HEK293 (cell line): ENCODE results near the gene BRCC3.
"Not testable (repeated sequence)": the region's sequence is repeated elsewhere in the genome, so short reads cannot be mapped to it uniquely, and the experiment has no call there.

Experiments
- CTCF ChIA-PET: fragments of 350-600 bp; formaldehyde crosslinking; extraction: SDS; loops from one replicate; lab custom pipeline; 2021; ENCODE audit warnings: antibody characterized with exemption; lab: Yijun Ruan, JAX
- POLR2A ChIA-PET: fragments of 300-600 bp; formaldehyde crosslinking; extraction: SDS; loops from one replicate; lab custom pipeline; 2020; ENCODE audit warnings: antibody characterized with exemption, inconsistent platforms; lab: Yijun Ruan, JAX
- H3K27ac ChIP-seq: fragments of 200-500 bp; sonication (Bioruptor generic); 2 replicates; pipeline ENCODE4 v1.5.1; 2014; ENCODE audit warnings: low read depth, low read length, control low read depth, inconsistent platforms; ENCODE audit errors: extremely low read depth
- H3K36me3 ChIP-seq, 2 experiments: fragments of 200-500 bp in 1 of 2; sonication (Bioruptor generic) in 1 of 2; 1 replicate in 1 of 2; 2 replicates in 1 of 2; pipeline ENCODE4 v1.5.1; 2014 to 2017; ENCODE audit warnings: inconsistent platforms in 2 of 2, low read length in 2 of 2; ENCODE audit not compliant: control insufficient read depth in 2 of 2, insufficient read depth in 1 of 2
- H3K4me1 ChIP-seq: fragments of 200-500 bp; sonication (Bioruptor generic); 2 replicates; pipeline ENCODE4 v1.5.1; 2014; ENCODE audit warnings: mild to moderate bottlenecking, low read length, inconsistent platforms; ENCODE audit not compliant: control insufficient read depth, insufficient read depth
- H3K4me3 ChIP-seq: 2 replicates; pipeline ENCODE4 v1.5.1; 2011; ENCODE audit warnings: low read depth, mild to moderate bottlenecking, control low read depth, low read length, moderate library complexity
- H3K9me3 ChIP-seq: fragments of 200-500 bp; sonication (Bioruptor generic); 2 replicates; pipeline ENCODE4 v1.5.1; 2014; ENCODE audit warnings: low read depth, low read length, inconsistent platforms; ENCODE audit not compliant: control insufficient read depth, insufficient read depth
- GFI1B ChIP-seq: fragments of 450-650 bp; formaldehyde crosslinking; IDR thresholded peaks from 2 replicates; pipeline ENCODE4 v1.5.1; 2016; ENCODE audit warnings: missing biosample characterization, missing genetic modification characterization
- GLI2 ChIP-seq: fragments of 450-650 bp; formaldehyde crosslinking; IDR thresholded peaks from 2 replicates; pipeline ENCODE4; 2017; ENCODE audit warnings: missing biosample characterization, missing genetic modification characterization, low read depth, borderline replicate concordance
- KLF7 ChIP-seq: fragments of 450-650 bp; formaldehyde crosslinking; IDR thresholded peaks from 2 replicates; pipeline ENCODE4 v1.5.1; 2016; ENCODE audit warnings: missing biosample characterization, missing genetic modification characterization, borderline replicate concordance
- MEIS1 ChIP-seq: sonication (generic); formaldehyde crosslinking; IDR thresholded peaks from 2 replicates; pipeline ENCODE4 v1.8.1; 2022; ENCODE audit warnings: missing genetic modification reagents, mild to moderate bottlenecking, borderline replicate concordance
- OSR2 ChIP-seq: fragments of 450-650 bp; formaldehyde crosslinking; IDR thresholded peaks from 2 replicates; pipeline ENCODE4 v1.5.1; 2016; ENCODE audit warnings: missing biosample characterization, missing genetic modification characterization
- PBX3 ChIP-seq: sonication (generic); formaldehyde crosslinking; IDR thresholded peaks from 2 replicates; pipeline ENCODE4 v1.8.1; 2022; ENCODE audit warnings: mild to moderate bottlenecking, moderate library complexity, missing genetic modification reagents
- TCF7L2 ChIP-seq: IDR thresholded peaks from 2 replicates; pipeline ENCODE4 v1.6.1; 2011; ENCODE audit warnings: low read depth, mild to moderate bottlenecking, inconsistent platforms, low read length, moderate library complexity, borderline replicate concordance
- ZBTB20 ChIP-seq: fragments of 450-650 bp; formaldehyde crosslinking; IDR thresholded peaks from 2 replicates; pipeline ENCODE4 v1.5.1; 2016; ENCODE audit warnings: missing biosample characterization, missing genetic modification characterization
- ZBTB49 ChIP-seq: fragments of 450-650 bp; formaldehyde crosslinking; IDR thresholded peaks from 2 replicates; pipeline ENCODE4 v1.5.1; 2016; ENCODE audit warnings: missing biosample characterization, missing genetic modification characterization, low read depth
- ZNF248 ChIP-seq: fragments of 450-650 bp; formaldehyde crosslinking; IDR thresholded peaks from 2 replicates; pipeline ENCODE4 v1.5.1; 2017; ENCODE audit warnings: missing biosample characterization, missing genetic modification characterization
- ZNF362 ChIP-seq: fragments of 450-650 bp; formaldehyde crosslinking; IDR thresholded peaks from 2 replicates; pipeline ENCODE4 v1.5.1; 2016; ENCODE audit warnings: missing biosample characterization, missing genetic modification characterization
- ZNF510 ChIP-seq: fragments of 450-650 bp; formaldehyde crosslinking; IDR thresholded peaks from 2 replicates; pipeline ENCODE4 v1.5.1; 2018; ENCODE audit warnings: mild to moderate bottlenecking, missing genetic modification characterization, missing biosample characterization; ENCODE audit not compliant: insufficient replicate concordance
- ZNF558 ChIP-seq: fragments of 450-650 bp; formaldehyde crosslinking; IDR thresholded peaks from 2 replicates; pipeline ENCODE4 v1.5.1; 2016; ENCODE audit warnings: missing biosample characterization, missing genetic modification characterization
- ZNF621 ChIP-seq: fragments of 450-650 bp; formaldehyde crosslinking; IDR thresholded peaks from 2 replicates; pipeline ENCODE4 v1.5.1; 2017; ENCODE audit warnings: missing biosample characterization, missing genetic modification characterization
- ZNF660 ChIP-seq: fragments of 450-650 bp; IDR thresholded peaks from 2 replicates; pipeline ENCODE4 v1.5.1; 2018; ENCODE audit warnings: missing biosample characterization, mild to moderate bottlenecking, missing genetic modification characterization
- ZNF768 ChIP-seq: fragments of 450-650 bp; formaldehyde crosslinking; IDR thresholded peaks from 2 replicates; pipeline ENCODE4 v1.5.1; 2018; ENCODE audit warnings: missing biosample characterization, mild to moderate bottlenecking, missing genetic modification characterization
- ZNF830 ChIP-seq: fragments of 450-650 bp; IDR thresholded peaks from 2 replicates; pipeline ENCODE4 v1.5.0; 2018; ENCODE audit warnings: missing biosample characterization, missing genetic modification characterization, low read depth, mild to moderate bottlenecking, moderate library complexity
- ZNF843 ChIP-seq: fragments of 450-650 bp; formaldehyde crosslinking; IDR thresholded peaks from 2 replicates; pipeline ENCODE4 v1.5.1; 2016; ENCODE audit warnings: missing biosample characterization, missing genetic modification characterization
- ZSCAN30 ChIP-seq: fragments of 450-650 bp; IDR thresholded peaks from 2 replicates; pipeline ENCODE4 v1.5.1; 2018; ENCODE audit warnings: missing biosample characterization, mild to moderate bottlenecking, missing genetic modification characterization, moderate library complexity
- TF ChIP-seq, protein P1 (sequence below): fragments of 450-650 bp; formaldehyde crosslinking; IDR thresholded peaks from 2 replicates; pipeline ENCODE4 v1.5.1; 2016; ENCODE audit warnings: missing biosample characterization, missing genetic modification characterization
- TF ChIP-seq, protein P2 (sequence below): fragments of 450-650 bp; formaldehyde crosslinking; IDR thresholded peaks from 2 replicates; pipeline ENCODE4 v1.5.1; 2016; ENCODE audit warnings: missing biosample characterization, missing genetic modification characterization
- TF ChIP-seq, protein P3 (sequence below): fragments of 450-650 bp; formaldehyde crosslinking; IDR thresholded peaks from 2 replicates; pipeline ENCODE4 v1.5.1; 2017; ENCODE audit warnings: missing biosample characterization, missing genetic modification characterization

BRCC3 gene

GRCh38 chrX:155143959-155144548, 72.7 kb downstream of the BRCC3 start:
- H3K36me3 ChIP-seq: no peaks in the 10 kb centered on the region
- CTCF ChIA-PET: interaction anchor here (0.6 kb wide), 1 partner anchor 48 kb away, joined by 3 read pairs; no protein-coding TSS in a partner anchor
- no peak overlapping the region for H3K27ac ChIP-seq
- H3K4me3 ChIP-seq: no peak overlapping the region
- no peaks in the 10 kb centered on the region for H3K4me1 ChIP-seq
- no peaks in the 10 kb centered on the region for H3K9me3 ChIP-seq
- TF ChIP-seq TCF7L2 (no peak), ZNF510 (tag by site-specific recombination) (no peak), GFI1B (no peak), ZNF843 (no peak), GLI2 (tag by site-specific recombination) (no peak)
- TF ChIP-seq, protein P1, sequence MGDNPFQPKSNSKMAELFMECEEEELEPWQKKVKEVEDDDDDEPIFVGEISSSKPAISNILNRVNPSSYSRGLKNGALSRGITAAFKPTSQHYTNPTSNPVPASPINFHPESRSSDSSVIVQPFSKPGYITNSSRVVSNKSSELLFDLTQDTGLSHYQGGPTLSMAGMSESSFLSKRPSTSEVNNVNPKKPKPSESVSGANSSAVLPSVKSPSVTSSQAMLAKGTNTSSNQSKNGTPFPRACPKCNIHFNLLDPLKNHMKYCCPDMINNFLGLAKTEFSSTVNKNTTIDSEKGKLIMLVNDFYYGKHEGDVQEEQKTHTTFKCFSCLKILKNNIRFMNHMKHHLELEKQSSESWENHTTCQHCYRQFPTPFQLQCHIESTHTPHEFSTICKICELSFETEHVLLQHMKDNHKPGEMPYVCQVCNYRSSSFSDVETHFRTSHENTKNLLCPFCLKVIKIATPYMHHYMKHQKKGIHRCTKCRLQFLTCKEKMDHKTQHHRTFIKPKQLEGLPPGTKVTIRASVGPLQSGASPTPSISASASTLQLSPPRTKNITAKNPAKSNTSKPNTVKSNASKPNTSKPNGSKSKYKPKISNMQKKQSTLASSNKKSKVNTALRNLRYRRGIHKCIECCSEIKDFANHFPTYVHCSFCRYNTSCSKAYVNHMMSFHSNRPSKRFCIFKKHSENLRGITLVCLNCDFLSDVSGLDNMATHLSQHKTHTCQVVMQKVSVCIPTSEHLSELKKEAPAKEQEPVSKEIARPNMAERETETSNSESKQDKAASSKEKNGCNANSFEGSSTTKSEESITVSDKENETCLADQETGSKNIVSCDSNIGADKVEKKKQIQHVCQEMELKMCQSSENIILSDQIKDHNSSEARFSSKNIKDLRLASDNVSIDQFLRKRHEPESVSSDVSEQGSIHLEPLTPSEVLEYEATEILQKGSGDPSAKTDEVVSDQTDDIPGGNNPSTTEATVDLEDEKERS: no peak
- TF ChIP-seq, all 188 proteins: peak for 0
- POLR2A ChIA-PET: no interaction called here

- no peak overlapping the region for H3K4me3 ChIP-seq
- ChIA-PET POLR2A (no interaction called here), CTCF (no interaction called here)
- H3K27ac ChIP-seq: no peak overlapping the region
- TF ChIP-seq ZNF558: no peak
- no peak for TF ChIP-seq ZBTB49 (tag by site-specific recombination)
- TF ChIP-seq ZNF660 (tag by site-specific recombination): no peak
- TF ChIP-seq ZSCAN30 (tag by site-specific recombination): no peak
- TF ChIP-seq, protein P2, sequence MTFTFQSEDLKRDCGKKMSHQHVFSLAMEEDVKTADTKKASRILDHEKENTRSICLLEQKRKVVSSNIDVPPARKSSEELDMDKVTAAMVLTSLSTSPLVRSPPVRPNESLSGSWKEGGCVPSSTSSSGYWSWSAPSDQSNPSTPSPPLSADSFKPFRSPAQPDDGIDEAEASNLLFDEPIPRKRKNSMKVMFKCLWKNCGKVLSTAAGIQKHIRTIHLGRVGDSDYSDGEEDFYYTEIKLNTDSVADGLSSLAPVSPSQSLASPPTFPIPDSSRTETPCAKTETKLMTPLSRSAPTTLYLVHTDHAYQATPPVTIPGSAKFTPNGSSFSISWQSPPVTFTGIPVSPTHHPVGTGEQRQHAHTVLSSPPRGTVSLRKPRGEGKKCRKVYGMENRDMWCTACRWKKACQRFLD (tag by site-specific recombination): no peak
- TF ChIP-seq ZNF768 (tag by site-specific recombination): no peak
- TF ChIP-seq PBX3 (CRISPR knock-in tag): no peak
- no peak for TF ChIP-seq ZNF830 (tag by site-specific recombination)
- TF ChIP-seq ZNF248 (tag by site-specific recombination): no peak
- no peak for TF ChIP-seq ZNF621
- TF ChIP-seq ZNF362 (tag by site-specific recombination): no peak
- no peak for TF ChIP-seq ZBTB20
- TF ChIP-seq OSR2: no peak
- TF ChIP-seq KLF7 (tag by site-specific recombination): no peak
- TF ChIP-seq GLI2 (tag by site-specific recombination): no peak
- TF ChIP-seq, protein P3, sequence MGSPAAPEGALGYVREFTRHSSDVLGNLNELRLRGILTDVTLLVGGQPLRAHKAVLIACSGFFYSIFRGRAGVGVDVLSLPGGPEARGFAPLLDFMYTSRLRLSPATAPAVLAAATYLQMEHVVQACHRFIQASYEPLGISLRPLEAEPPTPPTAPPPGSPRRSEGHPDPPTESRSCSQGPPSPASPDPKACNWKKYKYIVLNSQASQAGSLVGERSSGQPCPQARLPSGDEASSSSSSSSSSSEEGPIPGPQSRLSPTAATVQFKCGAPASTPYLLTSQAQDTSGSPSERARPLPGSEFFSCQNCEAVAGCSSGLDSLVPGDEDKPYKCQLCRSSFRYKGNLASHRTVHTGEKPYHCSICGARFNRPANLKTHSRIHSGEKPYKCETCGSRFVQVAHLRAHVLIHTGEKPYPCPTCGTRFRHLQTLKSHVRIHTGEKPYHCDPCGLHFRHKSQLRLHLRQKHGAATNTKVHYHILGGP (tag by site-specific recombination): no peak
- no peak for TF ChIP-seq MEIS1 (CRISPR knock-in tag)
- H3K4me1 ChIP-seq: no peaks in the 10 kb centered on the region
- no peaks in the 10 kb centered on the region for H3K36me3 ChIP-seq
- no peaks in the 10 kb centered on the region for H3K9me3 ChIP-seq
Observed at GRCh38 chrX:155144926-155145325, 73.6 kb downstream of the BRCC3 start.

- CTCF ChIA-PET, H3K36me3 ChIP-seq, H3K4me1 ChIP-seq, H3K9me3 ChIP-seq, H3K27ac ChIP-seq, POLR2A ChIA-PET, H3K4me3 ChIP-seq: not testable (repeated sequence)
Observed at GRCh38 chrX:155147612-155148011, 76.3 kb downstream of the BRCC3 start.
